Left lobe of liver (tissue), 2 donors: ENCODE results near the gene LMO1. TPM values are rescaled to one million over a fixed set of nuclear protein-coding genes. Genes with fewer than 3 reads are reported as not detected.

Experiments
- ATAC-seq: fragments of 200-7000 bp; cut with Tn5 transposase; one replicate; pipeline ENCODE4 v1.9.1; 2020; ENCODE audit warnings: mild to moderate bottlenecking, moderate library complexity
- DNase-seq: peaks from one replicate; pipeline ENCODE4 v3.0.0-alpha.2; 2020; ENCODE audit warnings: low spot score
- total RNA-seq: library from RNA; stranded (reverse); gene quantifications from one replicate; pipeline ENCODE4 v1.2.1, GENCODE V29; 2021
- donor health status: DM: no; HTN: no; CAD: no; lungs with moderate emphysema.
- donor health status: DM: no; HTN: yes; CAD: no.

The LMO1 gene
- total RNA-seq, 1 donor from 2014 or later, result not detected

DNA sequence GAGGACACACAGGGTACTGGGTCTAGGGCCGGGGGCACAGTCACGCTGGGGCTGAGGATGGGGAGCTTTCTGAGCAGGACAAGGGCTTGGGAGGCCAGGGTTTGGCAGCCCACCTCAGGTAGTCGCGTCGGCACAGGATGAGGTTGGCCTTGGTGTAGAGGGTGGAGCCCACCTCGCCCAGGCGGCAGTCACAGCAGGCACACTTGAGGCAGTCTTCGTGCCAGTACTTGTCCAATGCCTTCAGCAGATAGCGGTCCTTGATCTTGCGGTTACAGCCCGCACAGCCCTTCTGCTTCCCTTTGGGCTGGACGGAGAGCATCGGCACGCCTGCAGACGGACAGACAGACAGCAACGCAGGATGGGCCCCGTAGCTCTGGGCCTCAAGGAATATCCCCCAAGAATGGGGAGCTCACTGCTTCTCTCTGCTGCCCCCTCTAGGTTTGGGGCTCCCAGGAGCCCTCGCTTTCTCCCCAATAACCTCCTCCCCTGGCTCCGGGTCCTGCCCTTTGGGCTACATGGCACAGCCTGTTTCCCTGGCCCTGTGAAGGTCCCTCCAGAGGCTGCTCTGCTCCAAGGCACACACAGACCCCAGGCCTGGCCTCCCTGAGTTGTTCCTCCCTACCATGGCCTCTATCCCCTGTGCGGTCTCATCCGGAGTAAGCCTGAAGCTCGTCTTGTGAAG, 33.4 kb downstream of the LMO1 start:
- ATAC-seq (no peak), DNase-seq (no peak)

DNA sequence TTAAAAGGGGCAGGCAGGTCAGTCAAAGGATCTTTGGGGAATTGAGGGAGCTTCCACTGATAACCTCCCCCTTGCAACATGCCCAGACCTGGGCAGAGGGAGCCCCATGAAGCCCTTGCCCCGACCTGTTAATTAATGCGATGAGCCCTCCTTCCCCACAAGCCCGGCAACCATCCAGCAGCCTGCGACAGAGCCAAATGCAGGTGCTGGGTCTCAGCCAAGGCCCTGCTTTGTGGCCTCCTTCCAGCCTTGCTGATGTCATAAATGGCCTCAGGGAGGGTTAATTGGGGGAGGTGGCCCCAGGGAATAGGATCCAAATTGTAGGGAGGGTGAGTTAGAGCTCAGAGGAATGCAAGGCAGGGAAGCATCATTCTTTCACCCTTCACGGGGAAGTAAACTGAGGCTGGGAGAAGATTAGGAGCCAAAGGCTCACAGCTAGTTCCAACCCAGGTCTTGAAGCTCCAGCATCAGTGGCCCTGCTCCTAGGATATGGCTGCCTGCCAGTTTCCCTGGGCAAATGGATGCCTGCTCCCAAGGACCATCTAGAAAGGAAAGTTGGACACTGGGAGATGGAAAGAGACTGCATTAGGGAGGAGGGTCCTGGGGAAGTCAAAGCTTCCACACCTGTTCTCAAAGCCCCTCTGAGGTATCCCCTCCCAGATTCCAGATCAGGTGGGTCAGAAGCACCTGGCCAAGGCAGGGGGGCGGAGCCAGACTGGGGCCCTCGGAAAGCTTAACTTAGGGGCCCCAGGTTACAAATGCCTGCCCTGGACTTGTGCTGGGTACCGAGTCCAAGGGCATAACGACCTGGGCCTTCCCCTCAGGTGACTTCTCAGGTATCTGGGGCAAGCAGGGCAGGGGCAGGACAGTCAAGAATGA, 34.1 kb downstream of the LMO1 start:
- no peak for DNase-seq
- peak; percentile 34 for ATAC-seq

DNA sequence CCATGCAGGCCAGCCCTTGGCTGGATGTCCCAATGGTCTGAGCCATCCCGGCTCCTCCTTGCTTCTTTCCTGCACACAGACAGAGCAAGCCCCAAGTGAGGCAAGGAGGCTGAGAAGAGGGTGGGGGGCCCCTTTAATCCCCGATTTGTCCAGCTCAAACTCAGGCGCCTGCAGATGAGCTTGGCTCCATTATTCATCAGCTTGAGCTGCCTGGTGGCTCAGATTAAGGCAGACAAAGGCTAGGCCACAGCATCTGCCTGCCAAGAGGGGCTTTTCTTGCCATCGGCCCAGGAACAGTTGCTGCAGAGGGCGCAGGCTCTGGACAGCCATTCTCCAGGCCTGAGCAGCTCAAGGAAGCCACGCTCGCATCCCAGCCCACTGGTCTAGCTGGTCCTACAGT, 35.4 kb downstream of the LMO1 start:
- no peak for ATAC-seq
- DNase-seq, result no peak

DNA sequence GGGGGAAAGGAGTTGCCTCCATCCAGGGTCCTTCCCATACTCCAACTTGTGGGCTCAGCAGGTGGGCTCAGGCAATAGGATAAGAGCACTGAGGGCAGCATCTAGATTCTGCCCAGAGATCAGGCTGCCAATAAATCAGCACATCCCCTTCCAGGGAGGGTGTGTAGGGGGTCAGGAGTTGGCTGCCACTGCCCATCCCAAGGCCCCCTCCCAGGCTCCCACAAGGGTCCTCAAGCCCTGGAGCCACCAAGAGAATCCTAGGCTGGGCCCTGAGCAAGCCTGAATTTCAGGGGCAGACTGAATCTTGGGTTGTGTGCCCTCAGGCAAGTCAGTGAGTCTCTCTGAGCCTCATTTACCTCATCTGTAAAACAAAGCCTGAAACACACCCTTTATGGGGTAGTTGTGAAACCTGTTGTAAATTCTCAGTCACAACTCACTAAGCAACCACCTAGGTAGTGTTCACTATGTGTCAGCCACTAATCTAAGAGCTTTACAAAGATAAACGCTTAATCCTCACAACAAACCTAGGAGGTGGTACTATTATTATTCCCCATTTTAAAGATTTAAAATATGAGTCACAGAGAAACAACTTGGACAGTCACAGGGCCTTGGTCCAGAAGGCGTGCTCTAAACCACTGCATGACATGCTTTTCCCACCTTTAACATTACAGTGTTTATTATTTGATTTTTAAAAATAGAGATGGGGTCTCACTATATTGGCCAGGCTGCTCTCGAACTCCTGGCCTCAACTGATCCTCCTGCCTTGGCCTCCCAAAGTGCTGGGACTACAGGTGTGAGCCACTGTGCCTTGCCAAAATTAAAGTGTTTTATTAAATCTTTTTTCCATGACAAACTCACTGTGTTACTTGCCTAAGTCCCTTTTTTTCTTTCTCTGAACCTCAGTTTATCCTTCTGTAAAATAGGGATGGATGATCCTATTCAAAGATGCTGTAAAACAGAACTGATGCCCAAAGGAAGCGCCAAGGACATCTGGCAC, 36.2 kb downstream of the LMO1 start:
- DNase-seq (no peak), ATAC-seq (no peak)

GRCh38 chr11:8225589-8226036, 38.1 kb downstream of the LMO1 start:
- peak; percentile 74 for ATAC-seq
- DNase-seq, result peak; percentile 66

- DNase-seq, result no peak
- ATAC-seq, result no peak
Measured at GRCh38 chr11:8224711-8225110, 39.0 kb downstream of the LMO1 start.

- DNase-seq, result no peak
- no peak for ATAC-seq
Measured at GRCh38 chr11:8224161-8224591, 39.5 kb downstream of the LMO1 start.

GRCh38 chr11:8223513-8223900, 40.2 kb downstream of the LMO1 start:
- ATAC-seq (no peak), DNase-seq (no peak)

DNA sequence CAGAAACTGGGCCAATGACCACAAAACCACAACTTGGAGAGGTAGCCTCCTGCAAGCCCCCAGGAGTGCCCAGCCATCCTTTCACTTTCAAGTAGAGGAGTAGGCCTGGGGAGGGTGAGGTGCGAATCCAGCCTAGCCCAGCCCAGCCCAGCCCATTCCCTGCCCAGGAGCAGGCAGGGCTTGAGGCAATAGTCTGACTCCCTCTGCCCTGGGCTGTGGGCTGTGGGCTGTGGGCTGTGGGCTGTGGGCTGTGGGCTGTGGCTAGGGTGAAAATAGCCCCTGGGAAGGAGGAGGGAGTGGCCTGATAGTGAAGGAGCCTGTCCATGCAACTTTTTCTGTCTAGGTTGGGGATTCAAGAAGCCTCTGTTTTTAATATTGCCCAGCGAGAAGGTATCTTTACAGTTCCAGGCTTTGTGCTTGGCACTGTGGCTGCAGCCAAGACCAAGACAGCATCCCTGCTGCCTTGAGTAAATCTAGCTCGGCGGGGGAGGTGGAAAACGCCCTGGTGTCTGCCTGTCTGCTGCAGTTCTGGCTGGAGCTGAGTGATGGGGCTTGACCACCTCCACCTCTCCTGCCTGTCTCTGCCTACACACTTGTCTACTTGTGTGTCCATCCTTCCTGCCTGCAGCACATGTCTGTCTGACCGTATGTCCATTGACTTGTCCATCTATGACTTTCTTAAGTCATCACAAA, 40.7 kb downstream of the LMO1 start:
- no peak for ATAC-seq
- no peak for DNase-seq

DNA sequence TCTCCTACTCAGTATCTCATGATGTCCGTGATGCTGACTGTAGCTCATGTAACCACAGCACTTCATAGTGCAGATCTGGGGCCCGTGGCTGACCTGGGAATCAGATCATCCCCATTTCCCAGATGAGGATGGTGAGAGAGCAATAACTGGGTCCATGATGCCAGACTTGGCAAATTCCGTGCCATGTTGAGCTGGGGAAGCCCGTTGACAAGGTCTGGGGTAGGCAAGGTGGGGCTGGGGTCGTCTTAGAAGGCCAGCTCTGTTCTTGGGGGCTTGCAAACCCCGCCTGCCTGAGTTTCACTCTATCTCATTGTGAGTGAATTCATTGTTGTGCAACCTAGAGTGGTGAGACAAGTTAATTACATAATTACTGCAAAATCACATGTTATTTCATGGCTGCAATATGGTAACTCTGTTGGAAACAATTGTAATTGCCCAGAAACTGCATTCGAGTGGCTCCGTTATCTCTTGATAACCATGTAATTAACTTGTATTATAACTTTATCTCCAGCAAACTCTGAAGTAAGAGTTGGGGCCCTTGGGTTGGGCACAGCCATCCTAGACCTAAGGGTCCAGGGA, 41.7 kb downstream of the LMO1 start:
- ATAC-seq, result no peak
- no peak for DNase-seq

DNA sequence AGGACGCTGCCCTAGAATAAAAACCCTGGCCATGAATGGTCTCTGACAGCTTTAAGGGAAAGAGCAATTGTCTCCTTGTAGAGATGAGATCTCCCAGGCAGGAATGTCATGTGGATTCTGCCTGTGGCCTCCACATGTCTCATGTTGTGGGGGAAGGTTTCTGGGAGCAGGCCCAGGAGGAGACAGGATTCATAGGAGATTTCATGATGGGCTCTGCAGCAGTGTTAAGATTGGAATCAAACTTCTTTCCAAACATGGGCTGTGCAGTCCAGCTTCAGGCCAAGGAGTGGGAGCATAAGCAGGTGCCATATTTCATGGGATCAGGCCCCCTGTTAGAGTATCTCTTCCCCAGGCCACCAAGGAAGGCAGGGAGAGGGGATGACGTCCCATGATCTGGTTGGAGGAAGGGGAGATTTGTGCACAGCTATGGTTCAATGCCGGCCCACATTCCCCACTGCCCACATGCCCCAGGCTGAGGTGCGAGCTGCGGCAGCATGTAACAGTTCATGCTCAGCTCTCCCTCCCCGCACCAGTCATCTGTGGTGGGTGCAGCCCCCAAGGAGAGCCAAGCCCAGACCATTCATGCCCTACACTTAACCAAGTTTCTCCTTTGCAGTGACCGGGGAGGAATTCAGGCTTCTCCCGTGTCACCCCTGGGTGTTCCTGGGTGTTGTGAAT, 42.5 kb downstream of the LMO1 start:
- ATAC-seq (no peak), DNase-seq (no peak)

- no peak for DNase-seq
- no peak for ATAC-seq
Measured at GRCh38 chr11:8220261-8221045, 43.2 kb downstream of the LMO1 start.

GRCh38 chr11:8219257-8220021, 44.2 kb downstream of the LMO1 start:
- peak; percentile 52 for DNase-seq

GRCh38 chr11:8218840-8219239, 44.8 kb downstream of the LMO1 start:
- ATAC-seq, result peak; percentile 23
- DNase-seq, result no peak

More at GRCh38 chr11:8219257-8220021, 44.2 kb downstream of the LMO1 start:
- ATAC-seq, result peak; percentile 93

DNA sequence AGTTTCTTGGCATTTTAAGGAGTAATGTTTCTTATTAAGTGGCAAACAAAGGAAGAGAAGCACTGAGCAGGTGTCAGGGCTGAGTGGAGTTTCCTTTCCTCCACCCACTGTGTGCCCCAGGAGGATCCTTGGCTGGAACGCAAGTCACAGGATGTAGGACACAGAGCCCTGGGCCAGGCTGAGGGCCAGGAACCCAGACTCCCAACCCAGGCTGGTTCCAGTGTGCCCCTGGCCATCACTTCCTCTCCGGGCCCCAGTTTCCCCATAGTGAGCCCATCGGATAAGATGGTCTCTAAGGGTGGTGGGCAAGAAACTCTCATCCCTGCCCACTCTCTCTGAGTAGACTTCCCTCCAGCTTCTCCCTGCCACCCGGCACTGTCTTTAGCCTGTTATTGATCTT, 45.3 kb downstream of the LMO1 start:
- ATAC-seq (no peak), DNase-seq (no peak)

GRCh38 chr11:8217926-8218325, 45.8 kb downstream of the LMO1 start:
- no peak for ATAC-seq
- no peak for DNase-seq

DNA sequence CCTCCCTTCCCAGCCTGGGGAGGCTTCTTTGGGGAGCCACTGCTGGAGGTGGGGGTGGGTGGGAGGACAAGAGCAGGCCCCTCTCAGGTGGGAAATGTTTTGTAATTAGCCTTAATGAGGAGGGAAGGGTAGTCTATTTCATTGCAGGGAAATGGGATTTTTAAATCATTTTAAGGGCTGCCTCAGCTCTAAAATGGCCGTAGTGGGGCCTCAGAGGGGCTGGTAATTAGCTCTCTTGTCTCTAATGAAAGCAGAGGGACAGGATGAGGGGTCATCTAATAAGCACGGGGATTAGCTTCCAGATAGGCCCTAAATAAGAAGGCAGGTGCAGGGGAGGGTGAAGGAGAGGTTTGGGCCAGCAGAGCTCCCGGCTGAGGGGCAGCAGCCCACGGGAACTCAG, 46.5 kb downstream of the LMO1 start:
- no peak for DNase-seq
- ATAC-seq, result no peak

GRCh38 chr11:8213376-8213775, 50.3 kb downstream of the LMO1 start:
- no peak for DNase-seq
- peak; percentile 18 for ATAC-seq
